Gastroesophageal sphincter (tissue), 3 donors: Measurements from ENCODE around the gene STAP2.

Experiments used
- EP300 ChIP-seq: sonication (generic); formaldehyde crosslinking; IDR thresholded peaks from one replicate; pipeline ENCODE4 v1.6.1; 2017; ENCODE audit warnings: antibody characterized with exemption, mild to moderate bottlenecking
- POLR2A ChIP-seq, 2 donors: fragments of 450-650 bp; IDR thresholded peaks; one replicate each; pipeline ENCODE4 v1.6.1; 2017; ENCODE audit warnings: antibody characterized with exemption in 2 of 2, mild to moderate bottlenecking in 2 of 2, moderate library complexity in 1 of 2
- POLR2AphosphoS5 ChIP-seq: sonication (generic); formaldehyde crosslinking; IDR thresholded peaks from one replicate; pipeline ENCODE4 v1.6.1; 2017; ENCODE audit warnings: antibody characterized with exemption
- TF ChIP-seq, protein P1 (sequence below), 4 experiments: fragments of 200-600 bp in 2 of 4; fragments of 450-650 bp in 2 of 4; sonication (generic) in 1 of 4; IDR thresholded peaks; one replicate each; pipeline ENCODE4 v1.5.1; 2017 to 2019; ENCODE audit warnings: antibody characterized with exemption in 4 of 4, mild to moderate bottlenecking in 2 of 4, moderate library complexity in 2 of 4

DNA sequence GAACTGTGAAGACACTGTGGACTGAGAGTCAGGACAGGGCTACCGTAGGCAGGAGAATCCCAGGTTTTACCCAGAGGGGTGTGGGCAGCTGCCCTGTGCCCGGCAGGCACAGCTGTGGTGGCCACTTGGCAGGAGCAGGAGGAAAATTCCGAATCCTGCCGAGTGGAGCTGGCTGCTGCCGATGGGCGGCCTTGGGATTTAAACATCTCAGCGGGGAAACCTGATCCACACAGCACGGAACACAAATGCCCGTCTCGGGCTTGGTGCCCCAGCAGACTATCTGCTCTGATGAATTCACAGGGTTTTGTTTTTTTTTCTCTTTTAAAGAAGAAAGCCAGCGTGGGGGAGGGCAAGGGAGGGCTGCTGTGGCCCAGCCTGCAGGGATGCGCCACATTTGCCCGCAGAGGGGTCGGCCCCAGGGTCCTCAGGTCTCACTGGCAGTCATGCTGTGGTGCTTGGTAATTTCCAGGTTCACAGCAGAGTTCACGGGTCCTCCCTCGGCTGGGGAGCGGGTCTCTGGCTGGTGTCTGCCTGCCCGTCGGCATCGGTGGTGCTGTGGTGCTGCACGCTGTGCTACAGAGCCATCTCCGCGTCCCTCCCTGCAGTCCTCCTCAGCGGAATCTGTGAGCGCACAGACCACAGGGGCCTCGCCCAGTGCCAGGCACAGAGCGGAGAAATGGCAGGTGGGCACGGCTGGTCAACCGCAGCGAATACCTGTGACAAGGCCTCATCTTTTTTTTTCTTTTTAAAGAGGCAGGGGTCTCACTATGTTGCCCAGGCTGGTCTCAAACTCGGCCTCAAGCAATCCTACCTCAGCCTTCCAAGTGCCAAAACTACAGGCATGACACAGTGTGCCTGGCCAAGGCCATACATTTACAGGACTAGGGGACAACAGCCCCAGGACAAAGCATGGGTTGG, 32.9 kb upstream of the STAP2 start:
- TF ChIP-seq, protein P1, sequence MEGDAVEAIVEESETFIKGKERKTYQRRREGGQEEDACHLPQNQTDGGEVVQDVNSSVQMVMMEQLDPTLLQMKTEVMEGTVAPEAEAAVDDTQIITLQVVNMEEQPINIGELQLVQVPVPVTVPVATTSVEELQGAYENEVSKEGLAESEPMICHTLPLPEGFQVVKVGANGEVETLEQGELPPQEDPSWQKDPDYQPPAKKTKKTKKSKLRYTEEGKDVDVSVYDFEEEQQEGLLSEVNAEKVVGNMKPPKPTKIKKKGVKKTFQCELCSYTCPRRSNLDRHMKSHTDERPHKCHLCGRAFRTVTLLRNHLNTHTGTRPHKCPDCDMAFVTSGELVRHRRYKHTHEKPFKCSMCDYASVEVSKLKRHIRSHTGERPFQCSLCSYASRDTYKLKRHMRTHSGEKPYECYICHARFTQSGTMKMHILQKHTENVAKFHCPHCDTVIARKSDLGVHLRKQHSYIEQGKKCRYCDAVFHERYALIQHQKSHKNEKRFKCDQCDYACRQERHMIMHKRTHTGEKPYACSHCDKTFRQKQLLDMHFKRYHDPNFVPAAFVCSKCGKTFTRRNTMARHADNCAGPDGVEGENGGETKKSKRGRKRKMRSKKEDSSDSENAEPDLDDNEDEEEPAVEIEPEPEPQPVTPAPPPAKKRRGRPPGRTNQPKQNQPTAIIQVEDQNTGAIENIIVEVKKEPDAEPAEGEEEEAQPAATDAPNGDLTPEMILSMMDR (IDR thresholded peaks at IDR 0.05), result no peak
- TF ChIP-seq POLR2A (IDR thresholded peaks at IDR 0.05) (no peak), EP300 (no peak), POLR2AphosphoS5 (no peak)
